NCI-H2196 treated with DMSO at 0.1 percent for 48 hours (cell line): Measurements from ENCODE around the gene CFAP161.
"Not testable (repeated sequence)": the region's sequence is repeated elsewhere in the genome, so short reads cannot be mapped to it uniquely, and the experiment has no call there.

ENCODE experiments used
- DNase-seq: peaks from one replicate; lab custom pipeline; 2025; ENCODE audit not compliant: unreplicated experiment; lab: John Stamatoyannopoulos, UW

The CFAP161 gene

DNA sequence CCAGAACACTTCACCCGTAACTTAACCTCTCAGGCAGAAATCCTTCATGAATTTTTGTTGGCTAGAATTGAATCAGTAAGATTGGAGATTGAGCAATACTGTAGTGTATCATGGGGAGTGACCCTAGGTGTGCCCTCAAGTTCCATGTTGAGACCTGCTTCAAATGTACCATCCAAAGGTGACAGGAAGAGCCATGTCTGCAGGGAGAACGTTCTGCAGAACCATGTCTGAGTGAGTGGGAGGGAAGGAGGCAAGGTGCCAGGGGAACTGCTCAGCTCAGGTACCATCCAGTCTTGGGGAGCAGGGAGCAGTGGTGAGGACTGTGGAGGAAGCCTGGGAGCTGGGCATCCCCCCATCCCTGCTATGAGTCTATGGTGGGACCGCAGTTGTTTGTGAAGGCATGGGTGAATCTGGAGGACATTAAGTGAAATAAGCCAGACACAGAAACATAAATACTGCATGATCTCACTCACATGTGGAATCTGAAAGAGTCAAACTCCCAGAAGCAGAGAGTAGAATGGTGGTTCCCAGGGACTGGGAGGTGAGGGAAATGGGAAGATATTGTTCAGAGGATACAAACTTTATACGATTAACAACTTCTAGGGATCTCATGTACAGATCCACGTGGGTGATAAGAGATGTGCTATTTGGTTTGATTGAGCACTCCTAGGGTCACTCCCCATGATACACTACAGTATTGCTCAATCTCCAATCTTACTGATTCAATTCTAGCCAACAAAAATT lies 23.3 kb downstream of the CFAP161 start:
- DNase-seq = no peak

DNA sequence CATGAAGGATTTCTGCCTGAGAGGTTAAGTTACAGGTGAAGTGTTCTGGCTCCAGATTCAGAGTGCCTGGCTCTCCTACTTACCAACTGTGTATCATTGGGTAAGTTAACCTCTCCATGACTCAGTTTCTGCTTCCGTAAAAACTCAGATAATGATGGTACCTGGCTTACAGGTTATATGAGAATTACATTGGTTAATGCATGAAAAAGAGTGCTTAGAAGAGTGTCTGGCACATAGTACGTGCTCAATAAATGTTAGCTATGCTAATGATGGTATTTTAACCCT lies 23.8 kb downstream of the CFAP161 start:
- no peak for DNase-seq

DNA sequence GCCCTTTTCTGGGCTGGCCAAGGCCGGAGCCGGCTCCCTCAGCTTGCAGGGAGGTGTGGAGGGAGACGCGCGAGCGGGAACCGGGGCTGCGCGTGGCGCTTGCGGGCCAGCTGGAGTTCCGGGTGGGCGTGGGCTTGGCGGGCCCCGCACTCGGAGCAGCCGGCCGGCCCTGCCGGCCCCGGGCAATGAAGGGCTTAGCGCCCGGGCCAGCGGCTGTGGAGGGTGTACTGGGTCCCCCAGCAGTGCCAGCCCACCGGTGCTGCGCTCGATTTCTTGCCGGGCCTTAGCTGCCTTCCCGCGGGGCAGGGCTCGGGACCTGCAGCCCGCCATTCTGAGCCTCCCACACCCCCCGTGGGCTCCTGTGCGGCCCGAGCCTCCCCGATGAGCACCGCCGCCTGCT lies 24.5 kb downstream of the CFAP161 start:
- not testable (repeated sequence) for DNase-seq

- DNase-seq = no peak
Observed at GRCh38 chr15:81160312-81161159, 26.5 kb downstream of the CFAP161 start.

GRCh38 chr15:81161160-81161673 lies 27.1 kb downstream of the CFAP161 start:
- no peak for DNase-seq

DNA sequence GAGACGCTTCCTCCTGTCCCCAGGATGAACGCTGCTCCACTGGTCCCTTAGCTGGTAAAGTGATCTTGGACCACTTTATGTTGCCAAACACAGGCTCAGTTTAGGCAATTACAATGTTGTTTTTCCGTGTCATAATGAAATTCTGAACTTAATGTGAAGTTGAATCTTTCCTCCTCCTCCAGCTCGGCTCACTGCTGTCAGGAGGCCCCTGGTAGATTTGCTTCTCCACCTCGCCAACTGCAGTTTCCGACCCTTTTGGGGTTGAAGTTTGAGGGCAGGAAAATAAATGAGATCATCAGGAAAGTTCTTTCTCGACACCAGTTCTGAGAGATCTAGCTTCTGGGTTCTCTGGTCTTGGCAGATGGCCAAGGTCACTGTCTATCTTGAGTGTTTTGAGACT lies 27.8 kb downstream of the CFAP161 start:
- no peak for DNase-seq

DNA sequence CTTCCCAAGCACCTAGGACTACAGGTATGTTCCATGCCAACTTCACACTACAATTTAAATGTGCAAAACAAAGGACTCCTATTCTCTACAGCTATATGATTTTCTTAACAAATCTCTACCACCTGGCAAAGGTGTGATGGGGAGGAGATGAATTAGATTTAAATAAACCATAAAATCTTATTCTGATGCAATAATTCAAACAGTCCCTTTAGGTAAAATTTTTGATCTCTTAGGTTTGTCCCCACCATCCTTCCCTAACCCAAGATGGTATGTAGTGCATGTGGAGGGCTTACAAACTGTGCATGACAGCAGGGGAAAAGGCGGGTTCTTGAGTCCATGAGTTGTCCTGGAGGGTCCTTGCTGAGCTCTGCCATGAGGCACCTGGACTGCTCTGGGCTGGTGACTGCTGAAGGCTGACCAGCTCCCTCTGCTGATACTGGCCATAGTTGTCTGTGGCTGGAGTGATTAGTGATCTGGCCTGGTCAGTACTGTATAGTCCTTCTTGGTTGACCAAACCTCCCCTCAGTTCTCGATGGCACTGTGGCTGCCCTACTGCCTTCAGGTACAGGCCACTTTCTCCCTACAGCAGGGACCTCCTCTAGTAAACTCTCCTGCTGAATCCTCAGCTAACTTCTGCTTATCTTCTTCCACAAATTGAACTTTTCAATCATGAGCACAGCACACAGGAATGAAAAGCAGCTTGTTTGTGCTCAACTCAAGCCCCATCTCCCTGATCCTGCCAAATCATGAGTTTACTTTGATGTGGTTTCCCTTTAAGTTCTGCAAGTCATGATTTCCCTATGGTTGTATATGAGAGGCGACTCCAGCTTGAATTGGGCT lies 30.1 kb downstream of the CFAP161 start:
- DNase-seq = no peak

GRCh38 chr15:81165535-81165934 lies 31.5 kb downstream of the CFAP161 start:
- DNase-seq = no peak

DNA sequence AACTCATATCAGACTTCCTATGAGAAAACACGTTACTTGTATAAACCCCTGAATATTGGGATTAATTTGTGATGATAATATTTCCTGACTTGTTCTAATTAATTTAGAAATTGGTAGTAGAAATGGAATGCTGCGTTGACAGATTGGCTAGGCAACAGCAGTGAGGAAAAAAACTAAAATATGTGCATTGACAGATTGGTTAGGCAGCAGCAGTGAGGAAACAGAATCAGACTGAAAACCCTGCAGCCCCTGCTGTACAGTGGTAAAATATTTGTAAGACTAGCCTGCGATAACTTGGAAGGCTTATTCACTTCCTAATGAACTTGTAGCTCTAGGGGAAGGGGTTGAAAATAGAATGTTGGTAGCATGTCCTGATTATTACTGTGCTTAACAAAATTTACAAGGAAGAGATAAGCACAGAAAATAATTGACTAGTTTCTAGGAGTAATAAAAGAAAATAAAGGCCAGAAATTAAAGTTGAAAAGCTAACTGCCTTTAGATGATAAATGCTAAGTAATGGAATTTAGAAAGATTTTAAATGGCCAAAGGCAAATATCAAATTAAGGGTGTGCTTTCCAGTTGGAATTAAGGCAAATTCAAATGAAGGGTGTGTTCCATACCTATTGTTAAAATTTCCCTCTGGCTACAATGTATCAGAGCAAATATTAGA lies 32.7 kb downstream of the CFAP161 start:
- no peak for DNase-seq

- no peak for DNase-seq
Observed at GRCh38 chr15:81168131-81168526, 34.1 kb downstream of the CFAP161 start.

- no peak for DNase-seq
Observed at GRCh38 chr15:81168644-81169043, 34.6 kb downstream of the CFAP161 start.

- no peak for DNase-seq
Observed at GRCh38 chr15:81170511-81170910, 36.4 kb downstream of the CFAP161 start.

- DNase-seq = no peak
Observed at GRCh38 chr15:81171286-81171685, 37.2 kb downstream of the CFAP161 start.

DNA sequence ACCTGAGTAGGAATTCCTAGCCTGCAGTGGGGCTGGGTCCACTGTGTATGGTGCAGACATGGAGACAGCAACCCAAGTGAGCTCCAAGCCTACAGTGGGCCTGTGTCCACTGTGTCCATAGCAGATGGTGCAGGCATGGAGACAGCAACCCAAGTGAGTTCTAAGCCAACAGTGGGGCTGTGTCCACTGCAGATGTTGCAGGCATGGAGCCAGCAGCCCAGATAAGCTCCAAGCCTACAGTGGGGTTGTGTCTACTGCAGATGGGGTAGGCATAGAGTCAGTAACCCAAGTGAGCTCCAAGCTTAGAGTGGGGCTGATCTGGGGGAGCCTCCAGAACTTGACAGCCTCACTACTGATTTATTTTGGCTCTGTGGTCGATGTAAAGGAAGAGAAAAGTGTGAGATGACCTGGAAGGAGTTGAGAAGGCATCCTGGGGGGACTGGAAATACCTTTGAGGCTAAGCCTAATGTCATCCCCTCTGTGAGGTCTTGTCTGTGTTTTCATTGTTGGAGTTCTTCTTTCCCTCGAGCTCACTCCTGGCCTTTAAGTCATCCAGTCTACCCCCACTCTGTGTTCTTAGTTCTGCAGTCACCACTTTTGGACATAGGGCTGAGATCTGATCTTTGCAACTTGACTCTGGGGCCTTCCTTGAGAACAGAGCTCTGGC lies 40.2 kb downstream of the CFAP161 start:
- DNase-seq = no peak

DNA sequence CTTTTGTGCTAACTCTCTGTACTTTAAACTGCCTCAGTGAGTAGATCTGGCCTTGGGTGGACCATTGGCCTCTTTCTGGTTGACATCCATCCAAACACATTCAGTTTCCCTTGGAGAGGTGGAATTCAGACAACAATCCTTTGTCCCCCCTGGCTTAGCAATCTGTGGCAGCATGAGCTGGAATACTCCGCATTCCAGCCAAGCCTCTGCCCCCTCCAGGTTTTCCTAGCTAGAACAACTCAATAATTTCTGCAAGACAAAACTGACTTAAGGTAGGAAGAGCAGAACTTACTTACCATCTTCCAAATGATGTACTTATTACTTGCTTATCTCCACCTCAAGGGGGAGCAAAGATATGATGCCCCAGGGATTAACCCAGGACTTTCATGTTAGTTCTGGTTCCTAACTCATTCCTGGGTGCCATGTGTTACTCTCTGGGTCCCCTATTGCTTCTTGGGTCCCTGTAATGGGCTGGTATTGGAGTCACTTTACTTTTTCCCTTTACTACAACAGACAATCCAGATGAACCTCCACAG lies 40.8 kb downstream of the CFAP161 start:
- no peak for DNase-seq

DNA sequence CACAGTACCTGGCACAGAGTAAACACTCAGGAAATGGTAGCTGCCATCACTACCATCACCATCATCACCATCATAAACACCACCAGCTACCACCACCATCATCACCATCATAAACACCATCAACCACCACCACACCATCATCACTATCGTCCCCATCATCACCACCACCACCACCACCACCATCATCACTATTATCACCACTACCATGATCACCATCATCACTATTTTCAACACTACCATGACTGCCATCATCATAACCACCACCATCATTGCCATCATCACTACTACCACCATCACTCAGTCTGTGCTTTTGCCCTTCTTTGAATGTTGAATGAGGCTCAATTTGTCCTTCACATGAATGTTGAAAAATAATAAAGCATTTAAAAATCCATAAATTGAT lies 41.4 kb downstream of the CFAP161 start:
- no peak for DNase-seq

DNA sequence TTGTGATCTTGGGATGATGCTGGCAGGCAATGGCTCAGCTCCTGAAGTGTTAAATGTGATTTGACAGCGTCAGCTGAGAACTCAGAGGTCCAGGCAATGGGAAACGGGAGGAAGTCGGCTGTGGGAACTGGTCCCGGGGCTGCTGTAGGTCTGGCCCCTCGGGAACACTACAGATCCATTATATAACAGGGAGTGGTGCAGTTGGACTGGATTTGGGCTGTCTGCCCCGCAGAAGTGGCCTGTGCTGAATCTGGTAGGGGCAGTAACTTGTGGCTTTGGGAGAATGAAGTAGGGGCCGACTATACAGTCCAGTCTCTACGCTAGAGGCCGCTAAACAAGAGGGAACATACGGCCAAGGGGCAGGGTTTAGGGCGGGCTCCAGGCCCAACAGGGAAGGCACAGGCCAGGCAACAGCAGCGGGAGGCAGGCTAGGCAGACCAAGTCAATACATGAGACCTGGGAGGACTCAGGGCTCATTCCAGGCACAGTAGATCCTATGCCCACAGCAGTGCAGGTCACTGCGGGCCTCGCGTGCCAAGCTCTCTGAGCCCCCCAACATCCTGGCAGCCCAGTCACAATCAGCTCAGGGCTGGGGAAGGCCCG lies 42.3 kb downstream of the CFAP161 start:
- DNase-seq = no peak

- DNase-seq = no peak
Observed at GRCh38 chr15:81178365-81178764, 44.3 kb downstream of the CFAP161 start.

DNA sequence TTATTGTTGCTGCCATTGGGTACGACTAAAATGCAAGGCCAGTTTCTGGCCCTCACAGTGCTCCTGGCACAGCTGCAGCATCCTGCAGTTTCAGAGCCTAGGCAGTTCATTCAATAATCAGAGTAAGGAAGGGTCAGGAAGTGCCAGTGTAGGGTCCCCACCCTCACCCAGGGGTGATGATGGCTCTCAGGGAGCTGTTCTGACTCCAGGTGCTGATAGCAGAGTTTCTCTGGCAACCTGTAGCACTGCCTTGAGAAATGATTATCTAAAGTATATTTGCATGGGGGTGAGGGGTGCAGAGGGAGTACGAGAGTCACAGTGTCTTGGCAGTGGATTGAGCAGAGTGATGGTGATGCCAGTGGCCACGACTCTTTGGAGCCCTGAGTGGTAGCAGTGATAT lies 47.1 kb downstream of the CFAP161 start:
- DNase-seq = no peak
